Neuron (in vitro differentiated cells): ENCODE results near the gene SNED1.

ENCODE experiments used
- H2AFZ ChIP-seq: one replicate; pipeline ENCODE4 v1.6.1; 2013; ENCODE audit warnings: low read depth, mild to moderate bottlenecking, inconsistent platforms, low read length, moderate library complexity
- H3K27me3 ChIP-seq: one replicate; pipeline ENCODE4 v1.6.1; 2013; ENCODE audit warnings: low read length; ENCODE audit not compliant: insufficient read depth
- H3K36me3 ChIP-seq: one replicate; pipeline ENCODE4 v1.6.1; 2013; ENCODE audit warnings: low read length; ENCODE audit not compliant: insufficient read depth
- H3K4me1 ChIP-seq: one replicate; pipeline ENCODE4 v1.6.1; 2013; ENCODE audit warnings: low read length; ENCODE audit not compliant: insufficient read depth
- H3K4me3 ChIP-seq: 2 replicates; pipeline ENCODE4 v1.5.1; 2013; ENCODE audit warnings: mild to moderate bottlenecking, low read length, moderate library complexity
- H3K9me3 ChIP-seq: one replicate; pipeline ENCODE4 v1.6.1; 2013; ENCODE audit warnings: low read length

The SNED1 gene

GRCh38 chr2:240956935-240957655 lies 41.3 kb upstream of the SNED1 start:
- Histone ChIP-seq H3K4me3 (no peak overlapping the region), H3K9me3 (no peaks in the 10 kb centered on the region), H3K27me3 (peaks cover 13% of the 10 kb centered on the region), H2AFZ (no peak overlapping the region), H3K4me1 (peaks cover 24% of the 10 kb centered on the region), H3K36me3 (no peaks in the 10 kb centered on the region)

- H3K9me3 ChIP-seq: no peaks in the 10 kb centered on the region
- H3K4me3 ChIP-seq: no peak overlapping the region
- no peaks in the 10 kb centered on the region for H3K36me3 ChIP-seq
- peaks cover 13% of the 10 kb centered on the region for H3K27me3 ChIP-seq
- no peak overlapping the region for H2AFZ ChIP-seq
- H3K4me1 ChIP-seq: peaks cover 30% of the 10 kb centered on the region
Measured at GRCh38 chr2:240957656-240958365, 40.6 kb upstream of the SNED1 start.

GRCh38 chr2:240958366-240959213 lies 39.8 kb upstream of the SNED1 start:
- Histone ChIP-seq H2AFZ (no peak overlapping the region), H3K4me3 (no peak overlapping the region), H3K36me3 (no peaks in the 10 kb centered on the region), H3K9me3 (no peaks in the 10 kb centered on the region), H3K27me3 (peaks cover 13% of the 10 kb centered on the region), H3K4me1 (peaks cover 32% of the 10 kb centered on the region)

- H3K4me1 ChIP-seq: peaks cover 32% of the 10 kb centered on the region
- no peak overlapping the region for H3K4me3 ChIP-seq
- no peaks in the 10 kb centered on the region for H3K9me3 ChIP-seq
- no peak overlapping the region for H2AFZ ChIP-seq
- peaks cover 10% of the 10 kb centered on the region for H3K27me3 ChIP-seq
- H3K36me3 ChIP-seq: no peaks in the 10 kb centered on the region
Measured at GRCh38 chr2:240959214-240959940, 39.0 kb upstream of the SNED1 start.

- no peak overlapping the region for H3K4me3 ChIP-seq
- H3K4me1 ChIP-seq: peaks cover 32% of the 10 kb centered on the region
- no peak overlapping the region for H2AFZ ChIP-seq
- H3K27me3 ChIP-seq: peaks cover 8% of the 10 kb centered on the region
- H3K36me3 ChIP-seq: no peaks in the 10 kb centered on the region
- H3K9me3 ChIP-seq: no peaks in the 10 kb centered on the region
Measured at GRCh38 chr2:240959941-240960308, 38.5 kb upstream of the SNED1 start.

GRCh38 chr2:240960309-240960970 lies 38.0 kb upstream of the SNED1 start:
- Histone ChIP-seq H3K9me3 (no peaks in the 10 kb centered on the region), H3K4me3 (no peak overlapping the region), H2AFZ (no peak overlapping the region), H3K27me3 (peaks cover 8% of the 10 kb centered on the region), H3K4me1 (peaks cover 32% of the 10 kb centered on the region), H3K36me3 (no peaks in the 10 kb centered on the region)

GRCh38 chr2:240960971-240961876 lies 37.2 kb upstream of the SNED1 start:
- Histone ChIP-seq H3K4me1 (peaks cover 32% of the 10 kb centered on the region), H3K36me3 (no peaks in the 10 kb centered on the region), H2AFZ (no peak overlapping the region), H3K4me3 (no peak overlapping the region), H3K27me3 (peaks cover 8% of the 10 kb centered on the region), H3K9me3 (no peaks in the 10 kb centered on the region)

GRCh38 chr2:240961910-240962299 lies 36.5 kb upstream of the SNED1 start:
- peaks cover 4% of the 10 kb centered on the region for H3K27me3 ChIP-seq
- H3K4me1 ChIP-seq: peaks cover 32% of the 10 kb centered on the region
- no peak overlapping the region for H2AFZ ChIP-seq
- no peaks in the 10 kb centered on the region for H3K36me3 ChIP-seq
- no peak overlapping the region for H3K4me3 ChIP-seq
- no peaks in the 10 kb centered on the region for H3K9me3 ChIP-seq

GRCh38 chr2:240962300-240963064 lies 35.9 kb upstream of the SNED1 start:
- Histone ChIP-seq H3K27me3 (no peaks in the 10 kb centered on the region), H3K4me1 (peaks cover 32% of the 10 kb centered on the region), H3K36me3 (no peaks in the 10 kb centered on the region), H2AFZ (peak overlapping the region; percentile 76), H3K4me3 (peak overlapping the region; percentile 11), H3K9me3 (no peaks in the 10 kb centered on the region)

- H3K27me3 ChIP-seq: no peaks in the 10 kb centered on the region
- no peak overlapping the region for H3K4me3 ChIP-seq
- peaks cover 32% of the 10 kb centered on the region for H3K4me1 ChIP-seq
- no peak overlapping the region for H2AFZ ChIP-seq
- no peaks in the 10 kb centered on the region for H3K9me3 ChIP-seq
- no peaks in the 10 kb centered on the region for H3K36me3 ChIP-seq
Measured at GRCh38 chr2:240963065-240963867, 35.2 kb upstream of the SNED1 start.
